GM12891 (cell line): Measurements from ENCODE around the gene ERFL.

Source experiments
- POLR2A ChIP-seq: IDR thresholded peaks from 2 replicates; pipeline ENCODE4 v1.6.1; 2011; ENCODE audit warnings: low read depth, low read length, control low read depth
- POLR2AphosphoS5 ChIP-seq: IDR thresholded peaks from 2 replicates; pipeline ENCODE4 v1.6.1; 2011; ENCODE audit warnings: low read depth, low read length, control low read depth

- TF ChIP-seq POLR2A (no peak), POLR2AphosphoS5 (no peak)
These were observed 2.1 kb upstream of the ERFL start for GRCh38 chr19:41930322-41930722.
